Neuronal stem cell (in vitro differentiated cells): ENCODE results near the gene NFASC.
A peak's percentile ranks its signal among the peaks of the same experiment; 100 is the strongest.

Experiments
- DNase-seq: peaks from one replicate; pipeline ENCODE4 v3.0.0-alpha.2; 2013; ENCODE audit warnings: low spot score
- H2AFZ ChIP-seq: one replicate; pipeline ENCODE4 v1.6.1; 2013; ENCODE audit warnings: mild to moderate bottlenecking, low read length, inconsistent platforms
- H2AK5ac ChIP-seq: 2 replicates; pipeline ENCODE4 v1.6.1; 2013; ENCODE audit warnings: low read depth, mild to moderate bottlenecking, inconsistent platforms, low read length, moderate library complexity, mixed read lengths
- H2BK120ac ChIP-seq: 2 replicates; pipeline ENCODE4 v1.6.1; 2013; ENCODE audit warnings: low read depth, mild to moderate bottlenecking, inconsistent platforms, low read length, moderate library complexity, mixed read lengths
- H2BK12ac ChIP-seq: one replicate; pipeline ENCODE4 v1.6.1; 2013; ENCODE audit warnings: low read length, inconsistent platforms
- H2BK15ac ChIP-seq: 2 replicates; pipeline ENCODE4 v1.6.1; 2013; ENCODE audit warnings: mild to moderate bottlenecking, low read length, inconsistent platforms, mixed read lengths
- H2BK5ac ChIP-seq: one replicate; pipeline ENCODE4 v1.6.1; 2013; ENCODE audit warnings: inconsistent platforms, mild to moderate bottlenecking, low read length, moderate library complexity
- H3K14ac ChIP-seq: one replicate; pipeline ENCODE4 v1.6.1; 2013; ENCODE audit warnings: low read length, inconsistent platforms
- H3K18ac ChIP-seq: 2 replicates; pipeline ENCODE4 v1.6.1; 2013; ENCODE audit warnings: low read length, inconsistent platforms
- H3K23ac ChIP-seq: 2 replicates; pipeline ENCODE4 v1.6.1; 2013; ENCODE audit warnings: low read depth, mild to moderate bottlenecking, mixed read lengths, low read length, inconsistent platforms; ENCODE audit not compliant: poor library complexity
- H3K27ac ChIP-seq: replicated peaks from 3 replicates; pipeline ENCODE4 v1.5.1; 2013; ENCODE audit warnings: low read length, inconsistent platforms
- H3K27me3 ChIP-seq, 3 experiments: 2 replicates each; pipeline ENCODE4 v1.6.1; 2013; ENCODE audit warnings: low read length in 3 of 3, mild to moderate bottlenecking in 2 of 3, inconsistent platforms in 1 of 3, low read depth in 1 of 3, mixed read lengths in 1 of 3, moderate library complexity in 1 of 3; ENCODE audit not compliant: control insufficient read depth in 3 of 3, insufficient read depth in 3 of 3
- H3K36me3 ChIP-seq, 2 donors: replicated peaks in 1 of 2; 2 replicates each; pipeline ENCODE4 v1.6.1; 2013; ENCODE audit warnings: low read length in 2 of 2; ENCODE audit not compliant: control insufficient read depth in 2 of 2, insufficient read depth in 2 of 2
- H3K4ac ChIP-seq: 2 replicates; pipeline ENCODE4 v1.6.1; 2013; ENCODE audit warnings: inconsistent platforms, mild to moderate bottlenecking, low read length, moderate library complexity
- H3K4me1 ChIP-seq, 2 donors: 1 replicate in 1 of 2; 2 replicates in 1 of 2; pipeline ENCODE4 v1.6.1; 2013; ENCODE audit warnings: low read length in 2 of 2, low read depth in 1 of 2; ENCODE audit not compliant: control insufficient read depth in 2 of 2, insufficient read depth in 1 of 2
- H3K4me2 ChIP-seq: one replicate; pipeline ENCODE4 v1.6.1; 2013; ENCODE audit warnings: mild to moderate bottlenecking, low read length, inconsistent platforms; ENCODE audit not compliant: insufficient read depth, poor library complexity, severe bottlenecking
- H3K4me3 ChIP-seq, 2 donors: 2 replicates each; pipeline ENCODE4 v1.5.1; 2013; ENCODE audit warnings: low read length in 2 of 2, mild to moderate bottlenecking in 2 of 2, inconsistent platforms in 1 of 2, moderate library complexity in 1 of 2
- H3K79me1 ChIP-seq: one replicate; pipeline ENCODE4 v1.6.1; 2013; ENCODE audit warnings: low read depth, mild to moderate bottlenecking, inconsistent platforms, low read length, moderate library complexity
- H3K9ac ChIP-seq: one replicate; pipeline ENCODE4 v1.6.1; 2013; ENCODE audit warnings: mild to moderate bottlenecking, low read depth, low read length, inconsistent platforms; ENCODE audit not compliant: poor library complexity
- H3K9me3 ChIP-seq, 2 donors: replicated peaks in 1 of 2; 2 replicates each; pipeline versions ENCODE3 to v1.6.1; 2013; ENCODE audit warnings: low read length in 2 of 2, mild to moderate bottlenecking in 2 of 2, inconsistent platforms in 1 of 2, low read depth in 1 of 2, mixed read lengths in 1 of 2, moderate library complexity in 1 of 2; ENCODE audit not compliant: control insufficient read depth in 2 of 2, insufficient read depth in 1 of 2
- H4K8ac ChIP-seq: one replicate; pipeline ENCODE4 v1.6.1; 2013; ENCODE audit warnings: low read depth, mild to moderate bottlenecking, inconsistent platforms, low read length, moderate library complexity
- H4K91ac ChIP-seq: one replicate; pipeline ENCODE4 v1.6.1; 2013; ENCODE audit warnings: low read length, low read depth, mild to moderate bottlenecking, inconsistent platforms; ENCODE audit not compliant: poor library complexity
- WGBS, 2 donors: extraction: QIAGEN DNeasy Blood & Tissue Kit; methylation state at CpG; one replicate each; pipeline ENCODE4 v1.1.7; 2013; ENCODE audit warnings: missing lambda C conversion rate in 2 of 2, mixed read lengths in 1 of 2; ENCODE audit not compliant: insufficient read length in 2 of 2, insufficient replicate concordance in 1 of 2; ENCODE audit errors: extremely low coverage in 2 of 2; 5-methylcytosine and 5-hydroxymethylcytosine counted together

Gene NFASC

GRCh38 chr1:204996981-204997380, 126.3 kb downstream of the NFASC start:
- no CpG with 5 or more reads among the region's 22 CpGs for WGBS, 2 donors
- no peaks in the 10 kb centered on the region for H3K79me1 ChIP-seq
- H3K9ac ChIP-seq = no peak overlapping the region
- no peaks in the 10 kb centered on the region for H3K9me3 ChIP-seq
- no peak overlapping the region for H3K27ac ChIP-seq
- H3K18ac ChIP-seq = peak overlapping the region; percentile 51
- H4K91ac ChIP-seq = no peak overlapping the region
- no peak overlapping the region for H3K4ac ChIP-seq
- peak overlapping the region; percentile 56 for H3K23ac ChIP-seq
- H2AK5ac ChIP-seq = peak overlapping the region; percentile 48
- no peak overlapping the region for H3K4me3 ChIP-seq
- H4K8ac ChIP-seq = no peak overlapping the region
- no peak overlapping the region for H2BK5ac ChIP-seq
- no peak overlapping the region for H2AFZ ChIP-seq
- H2BK120ac ChIP-seq = no peak overlapping the region
- H3K36me3 ChIP-seq = no peaks in the 10 kb centered on the region
- H2BK15ac ChIP-seq = no peak overlapping the region
- H3K27me3 ChIP-seq = peaks cover 0 to 24% (median 3%) of the 10 kb centered on the region in 3 experiments
- peak overlapping the region; percentile 41 for H2BK12ac ChIP-seq
- no peak for DNase-seq
- no peak overlapping the region for H3K4me2 ChIP-seq
- H3K14ac ChIP-seq = no peak overlapping the region
- H3K4me1 ChIP-seq = peaks cover 0 to 9% of the 10 kb centered on the region in 2 donors

GRCh38 chr1:204997591-204998355, 127.1 kb downstream of the NFASC start:
- no peak overlapping the region for H2BK5ac ChIP-seq

DNA sequence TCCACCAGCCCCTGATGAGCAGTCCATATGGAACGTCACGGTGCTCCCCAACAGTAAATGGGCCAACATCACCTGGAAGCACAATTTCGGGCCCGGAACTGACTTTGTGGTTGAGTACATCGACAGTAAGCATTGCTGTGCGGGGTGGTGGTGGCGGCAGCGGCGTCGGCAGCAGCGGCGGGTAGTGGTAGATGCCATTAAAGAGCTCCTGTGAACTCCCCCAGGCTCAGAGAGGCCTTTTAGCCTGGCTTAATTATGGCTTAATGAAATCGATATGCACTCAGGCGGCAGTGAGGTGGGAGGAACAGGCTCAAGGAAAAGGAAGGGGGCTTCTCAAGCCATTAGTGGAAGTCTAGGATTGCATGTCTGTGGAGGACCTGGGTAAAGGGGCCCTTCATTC, 130.5 kb downstream of the NFASC start:
- Histone ChIP-seq H3K27me3 (peaks cover 0 to 51% (median 3%) of the 10 kb centered on the region in 3 experiments), H3K23ac (no peak overlapping the region), H2BK15ac (no peak overlapping the region), H2BK120ac (no peak overlapping the region), H3K27ac (no peak overlapping the region), H2BK12ac (no peak overlapping the region), H3K9ac (no peak overlapping the region), H3K4me2 (no peak overlapping the region), H3K14ac (no peak overlapping the region), H2AK5ac (peak overlapping the region; percentile 2), H4K91ac (no peak overlapping the region), H3K18ac (no peak overlapping the region), H2BK5ac (no peak overlapping the region), H3K36me3 (no peaks in the 10 kb centered on the region), H3K79me1 (no peaks in the 10 kb centered on the region), H3K9me3 (no peaks in the 10 kb centered on the region), H3K4me1 (peaks cover 0 to 17% of the 10 kb centered on the region in 2 donors), H3K4me3 (no peak overlapping the region), H2AFZ (no peak overlapping the region), H4K8ac (no peak overlapping the region), H3K4ac (no peak overlapping the region)
- WGBS, 2 donors = no CpG with 5 or more reads among the region's 14 CpGs
- no peak for DNase-seq

More at GRCh38 chr1:204997591-204998355, 127.1 kb downstream of the NFASC start:
- Histone ChIP-seq H2BK12ac (no peak overlapping the region), H3K4me2 (no peak overlapping the region), H3K36me3 (no peaks in the 10 kb centered on the region), H3K4me3 (no peak overlapping the region), H3K23ac (no peak overlapping the region), H2BK15ac (no peak overlapping the region), H2AFZ (no peak overlapping the region), H2AK5ac (no peak overlapping the region), H3K79me1 (no peaks in the 10 kb centered on the region), H3K27ac (no peak overlapping the region), H4K8ac (no peak overlapping the region), H3K9me3 (no peaks in the 10 kb centered on the region), H3K4ac (no peak overlapping the region), H3K14ac (no peak overlapping the region), H4K91ac (no peak overlapping the region), H3K4me1 (peaks cover 0 to 14% of the 10 kb centered on the region in 2 donors), H2BK120ac (no peak overlapping the region), H3K27me3 (peaks cover 0 to 26% (median 3%) of the 10 kb centered on the region in 3 experiments), H3K18ac (peak overlapping the region; percentile 15), H3K9ac (no peak overlapping the region)
- no peak for DNase-seq
- no CpG with 5 or more reads among the region's 16 CpGs for WGBS, 2 donors

- Histone ChIP-seq H3K4me1 (peaks cover 0 to 17% of the 10 kb centered on the region in 2 donors), H2AFZ (no peak overlapping the region), H3K36me3 (no peaks in the 10 kb centered on the region), H3K4me3 (no peak overlapping the region), H3K79me1 (no peaks in the 10 kb centered on the region), H3K9ac (no peak overlapping the region), H2AK5ac (no peak overlapping the region), H2BK5ac (no peak overlapping the region), H3K27ac (no peak overlapping the region), H3K4ac (no peak overlapping the region), H2BK120ac (no peak overlapping the region), H2BK15ac (no peak overlapping the region), H4K91ac (no peak overlapping the region), H4K8ac (no peak overlapping the region), H3K23ac (no peak overlapping the region), H2BK12ac (no peak overlapping the region), H3K14ac (no peak overlapping the region), H3K9me3 (no peaks in the 10 kb centered on the region), H3K27me3 (peaks cover 0 to 63% (median 3%) of the 10 kb centered on the region in 3 experiments), H3K18ac (peak overlapping the region; percentile 38), H3K4me2 (no peak overlapping the region)
- DNase-seq = no peak
- no CpG with 5 or more reads among the region's 7 CpGs for WGBS, 2 donors
These were observed 132.0 kb downstream of the NFASC start for GRCh38 chr1:205002705-205003104.
